ENCODE results near the gene SMC3. TPM values are rescaled to one million over a fixed set of nuclear protein-coding genes. Genes with fewer than 3 reads are reported as not detected.

Gene SMC3
- total RNA-seq, 1 experiment from 2014 or later, result 64.3 TPM

DNA sequence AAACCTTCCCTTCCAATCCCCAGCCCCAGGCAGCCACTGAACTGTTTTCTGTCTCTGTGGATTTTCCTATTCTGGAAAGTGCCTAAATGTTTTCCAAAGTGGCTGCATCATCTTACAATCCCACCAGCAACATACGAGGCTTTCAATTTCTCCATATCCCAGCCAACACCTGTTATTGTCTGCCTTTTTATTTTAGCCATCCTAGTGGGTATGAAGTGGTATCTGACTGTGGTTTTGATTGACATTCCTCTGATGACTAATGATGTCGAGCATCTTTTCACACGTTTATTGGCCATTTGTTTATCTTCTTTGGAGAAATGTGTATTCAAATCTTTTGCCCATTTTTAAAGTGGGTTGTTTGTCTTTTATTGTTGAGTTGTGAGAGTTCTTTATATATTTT lies 6.2 kb upstream of the SMC3 start:
- H3K79me2 ChIP-seq (ENCODE audit: insufficient read depth, low read length), result no peaks in the 10 kb centered on the region
- POLR2A ChIA-PET, result no interaction called here
- BruUV-seq (replicated peaks), result no TSS peak
- RAD21 ChIA-PET (ENCODE audit: low non-redundant PET in 1 of 2, low total read pairs in 2 of 2, uncharacterized antibody in 2 of 2, unreplicated experiment in 2 of 2), result no interaction called here
- H3K4me3 ChIP-seq (replicated peaks in 1 of 2; ENCODE audit: low read depth in 1 of 2, low read length in 2 of 2), result no peak overlapping the region
- DNase-seq (ENCODE audit: low read depth, low spot score), result no peak
- H3K27ac ChIP-seq (ENCODE audit: low read depth, low read length), result no peak overlapping the region
- H3K4me1 ChIP-seq (ENCODE audit: control insufficient read depth in 1 of 2, insufficient read depth in 2 of 2, low read length in 2 of 2), result peaks cover under 1 to 3% of the 10 kb centered on the region in 2 experiments; a peak in 2 of 4 replicates
- CTCF ChIA-PET, result no interaction called here
- no peaks in the 10 kb centered on the region for H3K9me3 ChIP-seq (ENCODE audit: control insufficient read depth in 1 of 2, insufficient read depth in 1 of 2, low read depth in 1 of 2, low read length in 2 of 2)
- no peaks in the 10 kb centered on the region for H3K27me3 ChIP-seq (ENCODE audit: insufficient read depth, low read length)
- H3K36me3 ChIP-seq (ENCODE audit: control insufficient read depth in 1 of 2, insufficient read depth in 2 of 2, low read length in 2 of 2), result no peaks in the 10 kb centered on the region
- no peaks in the 10 kb centered on the region for H4K20me1 ChIP-seq (ENCODE audit: insufficient read depth)
- no peak overlapping the region for H3K4me2 ChIP-seq (ENCODE audit: low read length)
- H3K9me2 ChIP-seq (ENCODE audit: insufficient read depth), result no peaks in the 10 kb centered on the region
- ATAC-seq, result no peak
- intact Hi-C loops (cut with micrococcal nuclease), result no loop called here
- no peak overlapping the region for H3K9ac ChIP-seq (ENCODE audit: low read length)
- H2AFZ ChIP-seq (ENCODE audit: low read depth, low read length, poor library complexity, severe bottlenecking), result no peak overlapping the region
- TF ChIP-seq EZH2 (IDR thresholded peaks at IDR 0.05) (no peak), ZNF274 (IDR thresholded peaks at IDR 0.05; ENCODE audit: low read depth, low read length) (no peak), CEBPB (IDR thresholded peaks at IDR 0.05; ENCODE audit: low read depth) (no peak), EGR1 (IDR thresholded peaks at IDR 0.05; ENCODE audit: low read depth) (no peak), ELF1 (IDR thresholded peaks at IDR 0.05; ENCODE audit: borderline replicate concordance, low read depth) (no peak), SP1 (IDR thresholded peaks at IDR 0.05; ENCODE audit: low read depth) (no peak), RAD21 (IDR thresholded peaks at IDR 0.05; ENCODE audit: low read depth) (no peak), TCF7L2 (IDR thresholded peaks at IDR 0.05; ENCODE audit: borderline replicate concordance, extremely low read depth, insufficient read depth, insufficient read length) (no peak), CBX3 (IDR thresholded peaks at IDR 0.05; ENCODE audit: low read depth) (no peak), POLR2AphosphoS5 (IDR thresholded peaks at IDR 0.05; ENCODE audit: low read depth, low read length) (no peak), SIN3A (IDR thresholded peaks at IDR 0.05; ENCODE audit: low read depth) (no peak), ZFX (IDR thresholded peaks at IDR 0.05) (no peak), SRF (IDR thresholded peaks at IDR 0.05; ENCODE audit: low read depth) (no peak), FOSL1 (IDR thresholded peaks at IDR 0.05; ENCODE audit: low read depth) (no peak), POLR2A (IDR thresholded peaks at IDR 0.05; ENCODE audit: borderline replicate concordance, extremely low read depth, insufficient read depth, insufficient read length) (no peak)
- TF ChIP-seq, protein P1, sequence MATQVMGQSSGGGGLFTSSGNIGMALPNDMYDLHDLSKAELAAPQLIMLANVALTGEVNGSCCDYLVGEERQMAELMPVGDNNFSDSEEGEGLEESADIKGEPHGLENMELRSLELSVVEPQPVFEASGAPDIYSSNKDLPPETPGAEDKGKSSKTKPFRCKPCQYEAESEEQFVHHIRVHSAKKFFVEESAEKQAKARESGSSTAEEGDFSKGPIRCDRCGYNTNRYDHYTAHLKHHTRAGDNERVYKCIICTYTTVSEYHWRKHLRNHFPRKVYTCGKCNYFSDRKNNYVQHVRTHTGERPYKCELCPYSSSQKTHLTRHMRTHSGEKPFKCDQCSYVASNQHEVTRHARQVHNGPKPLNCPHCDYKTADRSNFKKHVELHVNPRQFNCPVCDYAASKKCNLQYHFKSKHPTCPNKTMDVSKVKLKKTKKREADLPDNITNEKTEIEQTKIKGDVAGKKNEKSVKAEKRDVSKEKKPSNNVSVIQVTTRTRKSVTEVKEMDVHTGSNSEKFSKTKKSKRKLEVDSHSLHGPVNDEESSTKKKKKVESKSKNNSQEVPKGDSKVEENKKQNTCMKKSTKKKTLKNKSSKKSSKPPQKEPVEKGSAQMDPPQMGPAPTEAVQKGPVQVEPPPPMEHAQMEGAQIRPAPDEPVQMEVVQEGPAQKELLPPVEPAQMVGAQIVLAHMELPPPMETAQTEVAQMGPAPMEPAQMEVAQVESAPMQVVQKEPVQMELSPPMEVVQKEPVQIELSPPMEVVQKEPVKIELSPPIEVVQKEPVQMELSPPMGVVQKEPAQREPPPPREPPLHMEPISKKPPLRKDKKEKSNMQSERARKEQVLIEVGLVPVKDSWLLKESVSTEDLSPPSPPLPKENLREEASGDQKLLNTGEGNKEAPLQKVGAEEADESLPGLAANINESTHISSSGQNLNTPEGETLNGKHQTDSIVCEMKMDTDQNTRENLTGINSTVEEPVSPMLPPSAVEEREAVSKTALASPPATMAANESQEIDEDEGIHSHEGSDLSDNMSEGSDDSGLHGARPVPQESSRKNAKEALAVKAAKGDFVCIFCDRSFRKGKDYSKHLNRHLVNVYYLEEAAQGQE (IDR thresholded peaks at IDR 0.05; ENCODE audit: low read depth), result no peak
- TF ChIP-seq, protein P2, sequence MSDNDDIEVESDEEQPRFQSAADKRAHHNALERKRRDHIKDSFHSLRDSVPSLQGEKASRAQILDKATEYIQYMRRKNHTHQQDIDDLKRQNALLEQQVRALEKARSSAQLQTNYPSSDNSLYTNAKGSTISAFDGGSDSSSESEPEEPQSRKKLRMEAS (IDR thresholded peaks at IDR 0.05), result no peak
- TF ChIP-seq, protein P3, sequence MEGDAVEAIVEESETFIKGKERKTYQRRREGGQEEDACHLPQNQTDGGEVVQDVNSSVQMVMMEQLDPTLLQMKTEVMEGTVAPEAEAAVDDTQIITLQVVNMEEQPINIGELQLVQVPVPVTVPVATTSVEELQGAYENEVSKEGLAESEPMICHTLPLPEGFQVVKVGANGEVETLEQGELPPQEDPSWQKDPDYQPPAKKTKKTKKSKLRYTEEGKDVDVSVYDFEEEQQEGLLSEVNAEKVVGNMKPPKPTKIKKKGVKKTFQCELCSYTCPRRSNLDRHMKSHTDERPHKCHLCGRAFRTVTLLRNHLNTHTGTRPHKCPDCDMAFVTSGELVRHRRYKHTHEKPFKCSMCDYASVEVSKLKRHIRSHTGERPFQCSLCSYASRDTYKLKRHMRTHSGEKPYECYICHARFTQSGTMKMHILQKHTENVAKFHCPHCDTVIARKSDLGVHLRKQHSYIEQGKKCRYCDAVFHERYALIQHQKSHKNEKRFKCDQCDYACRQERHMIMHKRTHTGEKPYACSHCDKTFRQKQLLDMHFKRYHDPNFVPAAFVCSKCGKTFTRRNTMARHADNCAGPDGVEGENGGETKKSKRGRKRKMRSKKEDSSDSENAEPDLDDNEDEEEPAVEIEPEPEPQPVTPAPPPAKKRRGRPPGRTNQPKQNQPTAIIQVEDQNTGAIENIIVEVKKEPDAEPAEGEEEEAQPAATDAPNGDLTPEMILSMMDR (IDR thresholded peaks at IDR 0.05 in 2 of 3, conservative IDR thresholded peaks at IDR 0.05 in 1 of 3; ENCODE audit: borderline replicate concordance in 1 of 3, insufficient read depth in 1 of 3, low read depth in 2 of 3, low read length in 2 of 3), result no peak
- TF ChIP-seq, protein P4, sequence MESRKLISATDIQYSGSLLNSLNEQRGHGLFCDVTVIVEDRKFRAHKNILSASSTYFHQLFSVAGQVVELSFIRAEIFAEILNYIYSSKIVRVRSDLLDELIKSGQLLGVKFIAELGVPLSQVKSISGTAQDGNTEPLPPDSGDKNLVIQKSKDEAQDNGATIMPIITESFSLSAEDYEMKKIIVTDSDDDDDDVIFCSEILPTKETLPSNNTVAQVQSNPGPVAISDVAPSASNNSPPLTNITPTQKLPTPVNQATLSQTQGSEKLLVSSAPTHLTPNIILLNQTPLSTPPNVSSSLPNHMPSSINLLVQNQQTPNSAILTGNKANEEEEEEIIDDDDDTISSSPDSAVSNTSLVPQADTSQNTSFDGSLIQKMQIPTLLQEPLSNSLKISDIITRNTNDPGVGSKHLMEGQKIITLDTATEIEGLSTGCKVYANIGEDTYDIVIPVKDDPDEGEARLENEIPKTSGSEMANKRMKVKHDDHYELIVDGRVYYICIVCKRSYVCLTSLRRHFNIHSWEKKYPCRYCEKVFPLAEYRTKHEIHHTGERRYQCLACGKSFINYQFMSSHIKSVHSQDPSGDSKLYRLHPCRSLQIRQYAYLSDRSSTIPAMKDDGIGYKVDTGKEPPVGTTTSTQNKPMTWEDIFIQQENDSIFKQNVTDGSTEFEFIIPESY (IDR thresholded peaks at IDR 0.05; ENCODE audit: extremely low read depth, insufficient replicate concordance, low read length), result no peak

Data from HCT116 (cell line).